ENCODE data around the gene COL5A3.
A peak's percentile ranks its signal among the peaks of the same experiment; 100 is the strongest.

COL5A3 gene

DNA sequence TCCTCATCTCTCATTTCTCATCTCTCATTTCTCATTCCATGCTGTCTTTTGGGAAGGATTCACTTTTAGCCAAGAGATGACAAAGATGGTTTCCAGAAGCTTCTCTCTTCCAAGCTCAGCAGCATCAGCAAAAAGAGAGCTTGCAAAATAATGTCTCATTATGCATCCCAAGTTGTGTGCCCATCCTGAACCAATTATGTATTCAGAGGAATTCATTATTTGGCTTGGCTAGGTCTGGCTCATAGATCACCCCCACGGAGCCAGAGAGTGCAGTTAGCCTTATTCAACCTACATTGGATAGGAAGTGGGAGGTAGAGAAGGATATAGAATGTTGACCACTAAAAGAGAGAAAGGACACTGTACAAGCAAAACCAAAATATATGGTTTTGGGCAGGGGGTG lies 68.6 kb downstream of the COL5A3 start:
- Histone ChIP-seq H3K9me3 (no peaks in the 10 kb centered on the region), H3K4me1 (no peaks in the 10 kb centered on the region), H3K27me3 (no peaks in the 10 kb centered on the region), H3K4me3 (ENCODE audit: low read depth, low read length) (no peak overlapping the region), H3K36me3 (no peaks in the 10 kb centered on the region)
- TF ChIP-seq, protein P1, sequence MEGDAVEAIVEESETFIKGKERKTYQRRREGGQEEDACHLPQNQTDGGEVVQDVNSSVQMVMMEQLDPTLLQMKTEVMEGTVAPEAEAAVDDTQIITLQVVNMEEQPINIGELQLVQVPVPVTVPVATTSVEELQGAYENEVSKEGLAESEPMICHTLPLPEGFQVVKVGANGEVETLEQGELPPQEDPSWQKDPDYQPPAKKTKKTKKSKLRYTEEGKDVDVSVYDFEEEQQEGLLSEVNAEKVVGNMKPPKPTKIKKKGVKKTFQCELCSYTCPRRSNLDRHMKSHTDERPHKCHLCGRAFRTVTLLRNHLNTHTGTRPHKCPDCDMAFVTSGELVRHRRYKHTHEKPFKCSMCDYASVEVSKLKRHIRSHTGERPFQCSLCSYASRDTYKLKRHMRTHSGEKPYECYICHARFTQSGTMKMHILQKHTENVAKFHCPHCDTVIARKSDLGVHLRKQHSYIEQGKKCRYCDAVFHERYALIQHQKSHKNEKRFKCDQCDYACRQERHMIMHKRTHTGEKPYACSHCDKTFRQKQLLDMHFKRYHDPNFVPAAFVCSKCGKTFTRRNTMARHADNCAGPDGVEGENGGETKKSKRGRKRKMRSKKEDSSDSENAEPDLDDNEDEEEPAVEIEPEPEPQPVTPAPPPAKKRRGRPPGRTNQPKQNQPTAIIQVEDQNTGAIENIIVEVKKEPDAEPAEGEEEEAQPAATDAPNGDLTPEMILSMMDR (IDR thresholded peaks at IDR 0.05; ENCODE audit: low read depth, low read length): no peak
- DNase-seq: no peak

DNA sequence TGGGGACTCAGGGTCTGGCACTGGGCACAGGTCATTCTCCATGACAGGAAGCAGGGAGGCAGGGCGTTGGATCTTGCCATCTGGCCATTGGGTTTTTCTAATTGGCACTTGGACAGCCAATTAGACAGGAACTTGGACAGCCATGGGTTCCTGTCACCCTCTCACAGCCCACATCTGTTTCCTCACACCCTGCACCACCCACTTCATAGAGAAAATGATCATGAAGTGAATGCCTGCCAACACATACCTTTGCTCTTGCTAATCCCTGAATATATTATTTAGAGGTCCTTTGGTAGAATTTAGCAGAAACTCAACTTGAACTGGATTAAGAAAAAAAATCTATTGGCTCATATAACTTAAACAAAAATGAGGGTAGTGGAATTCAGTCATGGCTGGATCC lies 69.1 kb downstream of the COL5A3 start:
- Histone ChIP-seq H3K4me3 (ENCODE audit: low read depth, low read length) (no peak overlapping the region), H3K4me1 (no peaks in the 10 kb centered on the region), H3K27me3 (no peaks in the 10 kb centered on the region), H3K36me3 (no peaks in the 10 kb centered on the region), H3K9me3 (no peaks in the 10 kb centered on the region)
- TF ChIP-seq, protein P1 (IDR thresholded peaks at IDR 0.05; ENCODE audit: low read depth, low read length): no peak
- DNase-seq: no peak

DNA sequence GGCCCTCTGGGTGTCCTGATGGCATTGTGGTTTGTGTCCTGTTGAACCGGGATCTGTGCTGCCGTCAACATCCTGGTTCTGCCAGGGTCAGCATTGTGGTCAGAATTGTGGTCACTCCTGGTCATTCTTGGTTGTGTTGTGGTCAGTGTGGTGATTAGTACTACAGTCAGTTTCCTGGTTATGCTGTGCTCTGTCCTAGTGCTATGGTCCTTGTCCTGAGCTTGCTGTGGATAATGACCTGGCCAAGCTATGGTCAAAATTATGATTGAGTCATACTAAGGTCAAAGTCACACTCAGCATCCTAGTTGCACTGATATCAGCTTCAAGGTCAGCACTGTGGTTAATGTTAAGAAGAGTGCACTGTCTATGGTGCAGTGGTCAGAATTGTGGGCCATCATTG lies 69.5 kb downstream of the COL5A3 start:
- TF ChIP-seq, protein P1 (IDR thresholded peaks at IDR 0.05; ENCODE audit: low read depth, low read length): no peak
- Histone ChIP-seq H3K27me3 (no peaks in the 10 kb centered on the region), H3K9me3 (no peaks in the 10 kb centered on the region), H3K36me3 (no peaks in the 10 kb centered on the region), H3K4me1 (no peaks in the 10 kb centered on the region), H3K4me3 (ENCODE audit: low read depth, low read length) (no peak overlapping the region)
- DNase-seq: no peak

DNA sequence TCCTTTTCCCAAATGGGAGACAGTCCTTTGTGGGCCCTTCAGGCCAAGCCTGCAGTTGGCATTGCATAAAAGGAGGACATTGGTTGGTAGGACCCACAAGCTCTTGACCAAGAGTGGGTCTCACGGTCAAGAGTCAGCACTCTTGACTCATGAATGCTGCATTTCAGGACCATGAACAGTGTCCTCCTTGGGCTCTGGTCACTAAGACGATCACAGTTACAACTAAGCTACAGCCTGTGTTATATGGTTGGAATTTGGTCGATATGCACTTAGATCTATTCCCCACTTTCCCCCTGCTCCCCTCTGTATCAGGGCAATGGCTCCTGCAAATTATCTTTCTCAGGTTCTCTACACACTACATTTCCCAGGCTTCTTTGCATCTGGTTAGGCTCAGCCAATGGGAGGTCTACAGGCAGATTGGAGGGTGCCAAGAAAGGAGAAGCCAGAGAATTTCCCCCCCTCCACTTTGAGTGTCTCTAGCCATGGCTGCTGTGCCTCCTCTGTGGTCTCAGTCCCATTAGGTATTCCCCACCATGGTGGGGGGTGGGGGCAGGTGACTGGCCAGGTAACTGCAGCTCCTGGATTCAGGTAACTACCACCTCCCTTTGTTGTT lies 70.9 kb downstream of the COL5A3 start:
- no peak for DNase-seq
- Histone ChIP-seq H3K36me3 (no peaks in the 10 kb centered on the region), H3K27me3 (peaks cover 11% of the 10 kb centered on the region), H3K4me3 (ENCODE audit: low read depth, low read length) (no peak overlapping the region), H3K4me1 (no peaks in the 10 kb centered on the region), H3K9me3 (no peaks in the 10 kb centered on the region)
- TF ChIP-seq, protein P1 (IDR thresholded peaks at IDR 0.05; ENCODE audit: low read depth, low read length): no peak

DNA sequence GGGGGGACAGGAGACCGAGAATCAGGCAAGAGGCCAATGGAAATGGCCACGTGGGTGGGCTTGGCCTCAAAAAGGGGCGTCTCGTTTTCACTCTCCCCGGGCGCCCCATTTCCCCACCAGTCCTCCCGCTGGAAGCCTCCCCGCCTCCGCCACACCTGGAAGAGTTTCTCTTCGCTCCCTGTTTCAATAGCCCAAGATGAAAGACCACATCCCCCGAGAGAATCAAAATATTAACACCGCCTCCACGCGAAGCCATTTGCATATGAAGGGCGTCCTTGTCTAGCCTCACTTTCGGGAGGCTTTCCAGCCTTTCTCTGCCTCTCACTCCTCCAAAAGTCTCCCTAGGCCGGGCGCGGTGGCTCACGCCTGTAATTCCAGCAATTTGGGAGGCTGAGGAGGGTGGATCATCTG lies 73.3 kb downstream of the COL5A3 start:
- peaks cover 11% of the 10 kb centered on the region for H3K27me3 ChIP-seq
- H3K9me3 ChIP-seq: no peaks in the 10 kb centered on the region
- TF ChIP-seq, protein P1 (IDR thresholded peaks at IDR 0.05; ENCODE audit: low read depth, low read length): no peak
- H3K4me1 ChIP-seq: no peaks in the 10 kb centered on the region
- no peak for DNase-seq
- no peak overlapping the region for H3K4me3 ChIP-seq (ENCODE audit: low read depth, low read length)
- no peaks in the 10 kb centered on the region for H3K36me3 ChIP-seq

DNA sequence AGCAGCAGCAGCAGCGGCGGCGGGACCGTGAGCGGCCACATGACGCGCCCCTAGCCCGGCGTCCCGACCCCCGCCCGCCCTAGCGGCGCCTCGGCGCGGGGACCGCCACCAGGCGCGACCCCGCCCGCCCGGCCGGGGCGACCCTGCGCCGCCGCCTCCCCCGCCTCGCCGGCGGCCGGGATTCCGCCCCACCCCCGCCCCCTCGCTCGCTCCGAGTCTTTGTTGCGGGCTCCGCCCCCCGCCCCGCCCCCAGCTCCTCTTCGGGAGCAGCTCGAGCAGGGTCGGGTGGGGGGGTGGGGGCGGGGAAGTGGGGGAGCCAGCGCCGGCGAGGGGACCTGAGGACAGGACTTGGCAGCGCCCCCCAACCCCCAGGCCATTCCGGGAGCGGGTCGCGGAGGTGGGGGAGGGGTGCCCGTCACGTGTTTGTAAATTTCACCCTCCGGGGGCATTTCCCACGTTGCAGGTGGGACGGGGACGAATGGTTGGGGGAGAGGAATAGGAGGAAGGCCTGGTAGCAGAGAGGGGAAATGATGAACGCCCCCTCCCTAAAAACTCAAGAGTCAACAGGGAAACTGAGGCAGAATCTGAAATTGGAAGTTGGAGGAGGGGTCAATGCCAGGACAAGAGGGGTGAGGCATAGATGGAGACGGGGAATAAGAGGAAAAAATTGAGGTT lies 73.8 kb downstream of the COL5A3 start, which contains the start of gene OLFM2:
TSS of gene OLFM2 (minus strand) at position 190 of the 675 bp plus-strand sequence. CDS start at position 41, 149 bp downstream.
- peaks cover 11% of the 10 kb centered on the region for H3K27me3 ChIP-seq
- no peaks in the 10 kb centered on the region for H3K9me3 ChIP-seq
- TF ChIP-seq, protein P1 (IDR thresholded peaks at IDR 0.05; ENCODE audit: low read depth, low read length): no peak
- DNase-seq: peak; percentile 57
- H3K36me3 ChIP-seq: no peaks in the 10 kb centered on the region
- no peaks in the 10 kb centered on the region for H3K4me1 ChIP-seq
- H3K4me3 ChIP-seq (ENCODE audit: low read depth, low read length): no peak within 1 kb of the TSS
